GM12878 (cell line): Measurements from ENCODE around the gene AVEN.
"Not testable (repeated sequence)": the region's sequence is repeated elsewhere in the genome, so short reads cannot be mapped to it uniquely, and the experiment has no call there.

Experiments used
- FOS ChIP-seq: IDR thresholded peaks from 3 replicates; pipeline ENCODE4 v1.6.1; 2011; ENCODE audit warnings: borderline replicate concordance; ENCODE audit not compliant: insufficient read length; ENCODE audit errors: extremely low read depth
- KDM1A ChIP-seq: fragments of 200-600 bp; sonication (generic); IDR thresholded peaks from 2 replicates; pipeline ENCODE4 v1.6.1; 2016; ENCODE audit warnings: borderline replicate concordance
- MTA3 ChIP-seq: IDR thresholded peaks from 2 replicates; pipeline ENCODE4 v1.6.1; 2012; ENCODE audit warnings: low read length, inconsistent platforms, borderline replicate concordance
- POLR2AphosphoS5 ChIP-seq: IDR thresholded peaks from 2 replicates; pipeline ENCODE4 v1.6.1; 2011; ENCODE audit warnings: mild to moderate bottlenecking, low read length, inconsistent platforms
- RCOR1 ChIP-seq: conservative IDR thresholded peaks from 2 replicates; pipeline ENCODE4 v1.6.1; 2012; ENCODE audit warnings: low read depth, low read length, improper control_type of control experiment
- SMC3 ChIP-seq: IDR thresholded peaks from 2 replicates; pipeline ENCODE4 v1.6.1; 2011; ENCODE audit warnings: low read length, improper control_type of control experiment, borderline replicate concordance
- ZNF24 ChIP-seq: fragments of 450-650 bp; IDR thresholded peaks from 2 replicates; pipeline ENCODE4 v1.6.1; 2017; ENCODE audit warnings: antibody characterized with exemption, mild to moderate bottlenecking
- TF ChIP-seq, protein P1 (sequence below), 3 experiments: IDR thresholded peaks in 2 of 3; conservative IDR thresholded peaks in 1 of 3; 2 replicates each; pipeline ENCODE4 v1.5.1; 2011; ENCODE audit warnings: low read depth in 3 of 3, low read length in 3 of 3, mild to moderate bottlenecking in 3 of 3, control low read depth in 2 of 3, moderate library complexity in 2 of 3, inconsistent platforms in 1 of 3, mixed read lengths in 1 of 3; ENCODE audit not compliant: control insufficient read depth in 2 of 3, insufficient read depth in 1 of 3; ENCODE audit errors: extremely low read depth in 1 of 3
- TF ChIP-seq, protein P2 (sequence below): IDR thresholded peaks from 2 replicates; pipeline ENCODE4 v1.6.1; 2012; ENCODE audit warnings: low read depth, low read length, improper control_type of control experiment

- TF ChIP-seq, protein P1, sequence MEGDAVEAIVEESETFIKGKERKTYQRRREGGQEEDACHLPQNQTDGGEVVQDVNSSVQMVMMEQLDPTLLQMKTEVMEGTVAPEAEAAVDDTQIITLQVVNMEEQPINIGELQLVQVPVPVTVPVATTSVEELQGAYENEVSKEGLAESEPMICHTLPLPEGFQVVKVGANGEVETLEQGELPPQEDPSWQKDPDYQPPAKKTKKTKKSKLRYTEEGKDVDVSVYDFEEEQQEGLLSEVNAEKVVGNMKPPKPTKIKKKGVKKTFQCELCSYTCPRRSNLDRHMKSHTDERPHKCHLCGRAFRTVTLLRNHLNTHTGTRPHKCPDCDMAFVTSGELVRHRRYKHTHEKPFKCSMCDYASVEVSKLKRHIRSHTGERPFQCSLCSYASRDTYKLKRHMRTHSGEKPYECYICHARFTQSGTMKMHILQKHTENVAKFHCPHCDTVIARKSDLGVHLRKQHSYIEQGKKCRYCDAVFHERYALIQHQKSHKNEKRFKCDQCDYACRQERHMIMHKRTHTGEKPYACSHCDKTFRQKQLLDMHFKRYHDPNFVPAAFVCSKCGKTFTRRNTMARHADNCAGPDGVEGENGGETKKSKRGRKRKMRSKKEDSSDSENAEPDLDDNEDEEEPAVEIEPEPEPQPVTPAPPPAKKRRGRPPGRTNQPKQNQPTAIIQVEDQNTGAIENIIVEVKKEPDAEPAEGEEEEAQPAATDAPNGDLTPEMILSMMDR (IDR thresholded peaks at IDR 0.05 in 2 of 3, conservative IDR thresholded peaks at IDR 0.05 in 1 of 3; ENCODE audit: control insufficient read depth in 2 of 3, extremely low read depth in 1 of 3, insufficient read depth in 1 of 3, low read depth in 3 of 3, low read length in 3 of 3), result not testable (repeated sequence)
- not testable (repeated sequence) for TF ChIP-seq POLR2AphosphoS5, RCOR1, KDM1A, SMC3, FOS, ZNF24, MTA3
- TF ChIP-seq, protein P2, sequence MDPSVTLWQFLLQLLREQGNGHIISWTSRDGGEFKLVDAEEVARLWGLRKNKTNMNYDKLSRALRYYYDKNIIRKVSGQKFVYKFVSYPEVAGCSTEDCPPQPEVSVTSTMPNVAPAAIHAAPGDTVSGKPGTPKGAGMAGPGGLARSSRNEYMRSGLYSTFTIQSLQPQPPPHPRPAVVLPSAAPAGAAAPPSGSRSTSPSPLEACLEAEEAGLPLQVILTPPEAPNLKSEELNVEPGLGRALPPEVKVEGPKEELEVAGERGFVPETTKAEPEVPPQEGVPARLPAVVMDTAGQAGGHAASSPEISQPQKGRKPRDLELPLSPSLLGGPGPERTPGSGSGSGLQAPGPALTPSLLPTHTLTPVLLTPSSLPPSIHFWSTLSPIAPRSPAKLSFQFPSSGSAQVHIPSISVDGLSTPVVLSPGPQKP, result not testable (repeated sequence)
These were observed 219.5 kb downstream of the AVEN start for GRCh38 chr15:33819499-33819898.
